Keratinocyte (primary cell): Measurements from ENCODE around the gene RIPPLY1. TPM values are rescaled to one million over a fixed set of nuclear protein-coding genes. Genes with fewer than 3 reads are reported as not detected.

Experiments used
- DNase-seq: peaks from one replicate; pipeline ENCODE4 v3.0.0-alpha.2; 2011; ENCODE audit warnings: low read depth, missing footprints, low spot score
- FAIRE-seq: peaks from 2 replicates; lab custom pipeline; 2011; peaks lifted over from hg19 to GRCh38; lab: Jason Lieb, UNC
- H2AFZ ChIP-seq: 2 replicates; pipeline ENCODE4 v1.6.0; 2012; ENCODE audit warnings: low read length, control low read depth, inconsistent platforms; ENCODE audit not compliant: control insufficient read depth
- H3K27ac ChIP-seq: 2 replicates; pipeline ENCODE4 v1.5.1; 2011; ENCODE audit warnings: low read length; ENCODE audit not compliant: control insufficient read depth, insufficient read depth
- H3K27me3 ChIP-seq: 3 replicates; pipeline ENCODE4 v1.6.0; 2011; ENCODE audit warnings: low read length; ENCODE audit not compliant: control insufficient read depth, insufficient read depth; ENCODE audit errors: extremely low read depth
- H3K36me3 ChIP-seq, 2 experiments: 2 replicates in 1 of 2; 3 replicates in 1 of 2; pipeline ENCODE4 v1.5.1; 2011; ENCODE audit warnings: low read length in 2 of 2, mild to moderate bottlenecking in 1 of 2; ENCODE audit not compliant: control insufficient read depth in 2 of 2, insufficient read depth in 2 of 2; ENCODE audit errors: extremely low read depth in 1 of 2
- H3K4me1 ChIP-seq: 3 replicates; pipeline ENCODE4 v1.5.1; 2011; ENCODE audit warnings: low read length; ENCODE audit not compliant: control insufficient read depth, insufficient read depth; ENCODE audit errors: extremely low read depth
- H3K4me2 ChIP-seq: 3 replicates; pipeline ENCODE4 v1.6.0; 2011; ENCODE audit warnings: low read depth, low read length; ENCODE audit not compliant: control insufficient read depth, insufficient read depth; ENCODE audit errors: extremely low read depth
- H3K4me3 ChIP-seq, 3 experiments: fragments of 200-600 bp in 1 of 3; sonication (generic) in 1 of 3; 2 replicates in 2 of 3; 3 replicates in 1 of 3; pipeline ENCODE4 v1.5.1; 2011 to 2016; ENCODE audit warnings: low read length in 3 of 3, mild to moderate bottlenecking in 3 of 3, control low read depth in 2 of 3, inconsistent platforms in 1 of 3, low read depth in 1 of 3, mixed read lengths in 1 of 3, mixed run types in 1 of 3, moderate library complexity in 1 of 3; ENCODE audit not compliant: control insufficient read depth in 2 of 3, insufficient read depth in 2 of 3; ENCODE audit errors: extremely low read depth in 1 of 3
- H3K79me2 ChIP-seq: 2 replicates; pipeline ENCODE4 v1.6.0; 2012; ENCODE audit warnings: low read length; ENCODE audit not compliant: control insufficient read depth, insufficient read depth
- H3K9ac ChIP-seq: 3 replicates; pipeline ENCODE4 v1.6.0; 2011; ENCODE audit warnings: low read length; ENCODE audit not compliant: control insufficient read depth, insufficient read depth; ENCODE audit errors: extremely low read depth
- H3K9me1 ChIP-seq: 3 replicates; pipeline ENCODE4 v1.6.0; 2011; ENCODE audit warnings: low read length; ENCODE audit not compliant: control insufficient read depth, insufficient read depth; ENCODE audit errors: extremely low read depth
- H3K9me3 ChIP-seq: 2 replicates; pipeline ENCODE4 v1.5.1; 2012; ENCODE audit warnings: low read depth, low read length; ENCODE audit not compliant: control insufficient read depth
- H4K20me1 ChIP-seq: 3 replicates; pipeline ENCODE4 v1.6.0; 2011; ENCODE audit warnings: low read length; ENCODE audit not compliant: control insufficient read depth, insufficient read depth; ENCODE audit errors: extremely low read depth
- EZH2 ChIP-seq: IDR thresholded peaks from one replicate; pipeline ENCODE4 v1.6.1; 2012; ENCODE audit warnings: inconsistent platforms, mild to moderate bottlenecking, low read length, moderate library complexity
- dilution Hi-C: fragments of 300-500 bp; cut with MboI; formaldehyde crosslinking; loops from one replicate; pipeline ENCODE4 v1.7.0; 2020; ENCODE audit warnings: low sequenced_read_pairs; ENCODE audit not compliant: extremely low pct_ligation_motif_present
- polyA plus RNA-seq, 5 experiments: library from polyadenylated mRNA; depleted of rRNA in 3 of 5; stranded (reverse) in 3 of 5; stranded (forward) in 1 of 5; unstranded in 1 of 5; fragments of >200 nt; gene quantifications; 1 replicate in 1 of 5; 2 replicates in 3 of 5; 3 replicates in 1 of 5; pipeline versions ENCODE4 v1.2.1 to v1.2.3, GENCODE V29; 2011 to 2012; ENCODE audit warnings: missing spikeins in 2 of 5, low read depth in 1 of 5, low replicate concordance in 1 of 5
- TF ChIP-seq, protein P1 (sequence below), 3 experiments: IDR thresholded peaks in 1 of 3; conservative IDR thresholded peaks in 1 of 3; optimal IDR thresholded peaks in 1 of 3; 2 replicates in 2 of 3; 3 replicates in 1 of 3; pipeline versions ENCODE3 to v1.5.1; 2011; ENCODE audit warnings: low read length in 3 of 3, mild to moderate bottlenecking in 3 of 3, moderate library complexity in 2 of 3, control low read depth in 1 of 3, inconsistent platforms in 1 of 3; ENCODE audit not compliant: insufficient read depth in 2 of 3; ENCODE audit errors: extremely low read depth in 1 of 3

The RIPPLY1 gene
- polyA plus RNA-seq, 1 donor (not counting 4 experiments of a cell fraction or from before 2014, with no cell fraction given): not detected

GRCh38 chrX:106948641-106949040, 45.5 kb upstream of the RIPPLY1 start:
- FAIRE-seq (no peak), DNase-seq (no peak)
- dilution Hi-C loops: no loop called here
- TF ChIP-seq EZH2: no peak
- TF ChIP-seq, protein P1, sequence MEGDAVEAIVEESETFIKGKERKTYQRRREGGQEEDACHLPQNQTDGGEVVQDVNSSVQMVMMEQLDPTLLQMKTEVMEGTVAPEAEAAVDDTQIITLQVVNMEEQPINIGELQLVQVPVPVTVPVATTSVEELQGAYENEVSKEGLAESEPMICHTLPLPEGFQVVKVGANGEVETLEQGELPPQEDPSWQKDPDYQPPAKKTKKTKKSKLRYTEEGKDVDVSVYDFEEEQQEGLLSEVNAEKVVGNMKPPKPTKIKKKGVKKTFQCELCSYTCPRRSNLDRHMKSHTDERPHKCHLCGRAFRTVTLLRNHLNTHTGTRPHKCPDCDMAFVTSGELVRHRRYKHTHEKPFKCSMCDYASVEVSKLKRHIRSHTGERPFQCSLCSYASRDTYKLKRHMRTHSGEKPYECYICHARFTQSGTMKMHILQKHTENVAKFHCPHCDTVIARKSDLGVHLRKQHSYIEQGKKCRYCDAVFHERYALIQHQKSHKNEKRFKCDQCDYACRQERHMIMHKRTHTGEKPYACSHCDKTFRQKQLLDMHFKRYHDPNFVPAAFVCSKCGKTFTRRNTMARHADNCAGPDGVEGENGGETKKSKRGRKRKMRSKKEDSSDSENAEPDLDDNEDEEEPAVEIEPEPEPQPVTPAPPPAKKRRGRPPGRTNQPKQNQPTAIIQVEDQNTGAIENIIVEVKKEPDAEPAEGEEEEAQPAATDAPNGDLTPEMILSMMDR (optimal IDR thresholded peaks at IDR 0.05 in 1 of 3, IDR thresholded peaks at IDR 0.05 in 1 of 3, conservative IDR thresholded peaks at IDR 0.05 in 1 of 3; ENCODE audit: extremely low read depth in 1 of 3, insufficient read depth in 2 of 3, low read length in 3 of 3): no peak
- Histone ChIP-seq H4K20me1 (no peaks in the 10 kb centered on the region), H3K27ac (no peak overlapping the region), H3K4me1 (no peaks in the 10 kb centered on the region), H3K4me2 (no peak overlapping the region), H3K79me2 (no peaks in the 10 kb centered on the region), H3K36me3 (no peaks in the 10 kb centered on the region), H3K27me3 (no peaks in the 10 kb centered on the region), H2AFZ (no peak overlapping the region), H3K9me3 (no peaks in the 10 kb centered on the region), H3K9me1 (no peaks in the 10 kb centered on the region), H3K4me3 (no peak overlapping the region), H3K9ac (no peak overlapping the region)

- Histone ChIP-seq H3K9me3 (no peaks in the 10 kb centered on the region), H3K9ac (no peak overlapping the region), H3K79me2 (no peaks in the 10 kb centered on the region), H3K4me1 (no peaks in the 10 kb centered on the region), H3K27me3 (no peaks in the 10 kb centered on the region), H3K36me3 (no peaks in the 10 kb centered on the region), H2AFZ (no peak overlapping the region), H3K9me1 (no peaks in the 10 kb centered on the region), H3K27ac (no peak overlapping the region), H4K20me1 (no peaks in the 10 kb centered on the region), H3K4me2 (no peak overlapping the region), H3K4me3 (no peak overlapping the region)
- no peak for FAIRE-seq
- TF ChIP-seq, protein P1 (optimal IDR thresholded peaks at IDR 0.05 in 1 of 3, IDR thresholded peaks at IDR 0.05 in 1 of 3, conservative IDR thresholded peaks at IDR 0.05 in 1 of 3; ENCODE audit: extremely low read depth in 1 of 3, insufficient read depth in 2 of 3, low read length in 3 of 3): no peak
- TF ChIP-seq EZH2: no peak
- no peak for DNase-seq
- dilution Hi-C loops: no loop called here
Measured at GRCh38 chrX:106946464-106946863, 43.3 kb upstream of the RIPPLY1 start.
